HG03175 (cell line): ENCODE results near the gene PRKCB.
A peak's percentile ranks its signal among the peaks of the same experiment; 100 is the strongest.

Experiments
- ATAC-seq: cut with Tn5 transposase; IDR thresholded peaks from one replicate; pipeline ENCODE4 v1.9.1; 2021; ENCODE audit warnings: mild to moderate bottlenecking, moderate library complexity; ENCODE audit not compliant: unreplicated experiment

PRKCB gene

DNA sequence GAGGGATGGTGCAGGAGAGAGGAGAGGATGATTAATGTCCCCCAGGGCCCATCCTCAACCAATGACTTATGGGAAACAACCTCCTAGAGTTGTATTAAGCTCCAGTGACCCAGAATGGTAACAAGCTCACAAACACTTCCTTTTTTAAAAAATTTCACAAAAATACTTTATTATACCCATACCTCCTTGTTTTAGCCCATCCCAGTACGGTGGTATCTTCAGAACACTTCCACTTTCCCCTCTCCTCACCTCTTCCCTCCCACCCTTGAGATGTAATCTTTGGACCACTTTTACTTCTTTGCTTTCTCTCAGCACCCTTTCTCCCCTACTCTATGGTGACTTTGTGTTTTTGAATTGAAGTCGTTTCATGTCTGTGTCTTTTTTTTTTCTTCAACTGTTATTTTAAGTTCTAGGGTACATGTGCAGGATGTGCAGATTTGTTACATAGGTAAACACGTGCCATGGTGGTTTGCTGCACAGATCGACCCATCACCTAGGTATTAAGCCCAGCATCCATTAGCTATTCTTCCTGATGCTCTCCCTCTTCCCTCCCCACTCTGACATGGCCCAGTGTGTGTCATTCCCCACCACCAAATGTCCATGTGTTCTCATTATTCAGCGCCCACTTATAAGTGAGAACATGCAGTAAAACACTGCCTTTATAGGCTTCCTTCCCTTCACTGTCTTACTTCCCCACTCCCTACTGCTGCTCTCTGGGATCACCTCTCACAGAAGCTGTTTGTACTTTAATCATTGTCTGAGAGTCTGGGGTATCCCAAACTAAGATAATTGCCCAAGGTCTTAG lies 124.5 kb downstream of the PRKCB start:
- no peak for ATAC-seq

DNA sequence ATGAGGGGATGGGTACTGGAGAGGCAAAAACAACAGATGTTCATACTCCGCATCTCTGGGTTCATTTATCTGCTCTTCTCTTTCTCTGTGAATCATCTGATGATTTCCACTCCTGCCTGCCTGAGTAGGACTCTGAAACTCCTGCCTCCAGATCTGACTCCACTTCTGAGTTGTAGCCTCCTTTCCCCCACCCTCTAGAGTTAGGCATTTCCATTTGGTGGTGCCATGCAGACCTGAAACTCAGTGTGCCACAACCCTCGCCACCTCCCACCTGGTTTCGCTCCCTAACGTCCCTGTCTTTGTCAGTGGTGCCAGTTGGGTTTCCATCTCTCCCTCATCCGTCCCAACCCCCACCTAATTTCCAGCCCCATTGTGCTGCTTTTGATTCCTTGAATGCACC lies 126.2 kb downstream of the PRKCB start:
- no peak for ATAC-seq

DNA sequence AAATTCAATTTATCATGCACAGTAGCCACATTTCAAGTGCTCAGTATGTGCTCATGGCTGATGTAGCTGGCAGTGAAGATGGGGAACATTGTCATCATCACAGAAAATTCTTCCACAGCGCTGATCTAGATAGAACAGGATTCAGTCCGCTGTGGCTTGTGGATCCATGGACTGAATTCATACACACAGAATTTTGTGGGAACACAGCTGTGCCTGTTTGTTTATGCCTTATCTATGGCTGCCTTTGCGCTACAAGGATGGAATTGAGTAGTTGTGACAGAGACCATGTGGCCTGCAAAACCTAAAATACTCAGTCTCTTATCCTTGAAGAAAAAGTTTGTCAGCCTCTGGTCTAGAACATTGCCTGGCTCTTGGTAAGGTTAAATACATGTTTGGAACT lies 128.4 kb downstream of the PRKCB start:
- ATAC-seq, result no peak

DNA sequence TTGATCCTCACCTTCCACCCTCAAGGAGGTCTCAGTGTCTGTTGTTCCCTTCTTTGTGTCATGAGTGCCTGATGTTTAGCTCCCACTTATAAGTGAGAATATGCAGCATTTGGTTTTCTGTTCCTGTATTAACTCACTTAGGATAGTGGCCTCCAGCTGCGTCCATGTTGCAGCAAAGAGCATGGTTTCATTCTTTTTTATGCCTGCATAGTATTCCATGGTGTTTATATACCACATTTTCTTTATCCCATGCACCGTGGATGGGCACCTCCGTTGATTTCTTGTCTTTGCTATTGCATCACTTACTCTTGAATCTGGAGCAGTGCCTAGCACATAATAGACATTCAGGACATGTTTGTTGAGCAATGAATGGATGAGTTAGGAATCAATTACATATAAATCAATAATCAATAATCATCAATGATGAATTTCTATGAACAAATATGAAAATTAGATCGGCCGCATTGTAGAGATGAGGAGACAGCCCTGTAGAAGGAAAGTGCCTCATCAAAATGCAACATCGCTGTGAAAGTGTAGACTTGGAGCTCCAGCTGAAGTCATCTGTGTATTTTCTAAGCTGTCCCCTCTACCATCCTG lies 129.5 kb downstream of the PRKCB start:
- no peak for ATAC-seq

DNA sequence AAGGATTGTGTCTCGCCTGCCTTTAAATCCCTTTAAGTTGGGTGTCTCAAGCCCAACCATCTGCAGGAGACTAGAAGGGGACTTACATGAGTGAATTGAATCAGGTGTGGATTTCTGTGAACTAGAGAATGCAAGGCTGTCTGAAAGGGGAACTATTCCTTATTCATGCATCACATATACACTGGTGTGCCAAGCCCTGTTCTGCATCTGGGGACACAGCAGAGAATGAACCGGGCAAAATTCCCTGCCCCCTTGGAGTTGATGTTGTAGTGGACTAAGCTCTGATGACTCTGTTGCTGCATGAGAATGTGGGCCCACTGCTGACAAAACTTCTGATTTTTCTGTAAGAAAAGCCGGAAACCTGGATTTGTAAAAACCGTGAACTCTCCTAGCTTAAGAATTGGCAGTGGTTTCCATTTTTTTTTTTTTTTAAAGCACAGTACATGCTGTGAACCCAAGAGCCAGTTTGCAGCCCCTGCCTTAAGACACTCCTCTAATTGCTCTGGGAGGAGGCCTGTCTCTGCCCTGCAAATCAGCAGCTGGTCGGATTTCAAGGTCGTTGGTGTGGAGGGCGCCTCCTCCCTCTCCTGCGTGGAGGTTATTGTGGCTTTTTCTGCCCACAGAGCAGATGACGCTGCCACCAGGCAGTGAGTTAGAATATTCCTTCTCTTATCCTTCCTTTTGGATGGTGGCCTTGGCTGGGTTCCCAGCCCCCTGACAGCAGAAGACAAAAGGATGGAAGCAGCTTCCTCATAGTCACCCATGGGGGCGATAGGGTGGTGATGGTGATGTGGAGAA lies 131.0 kb downstream of the PRKCB start:
- no peak for ATAC-seq

DNA sequence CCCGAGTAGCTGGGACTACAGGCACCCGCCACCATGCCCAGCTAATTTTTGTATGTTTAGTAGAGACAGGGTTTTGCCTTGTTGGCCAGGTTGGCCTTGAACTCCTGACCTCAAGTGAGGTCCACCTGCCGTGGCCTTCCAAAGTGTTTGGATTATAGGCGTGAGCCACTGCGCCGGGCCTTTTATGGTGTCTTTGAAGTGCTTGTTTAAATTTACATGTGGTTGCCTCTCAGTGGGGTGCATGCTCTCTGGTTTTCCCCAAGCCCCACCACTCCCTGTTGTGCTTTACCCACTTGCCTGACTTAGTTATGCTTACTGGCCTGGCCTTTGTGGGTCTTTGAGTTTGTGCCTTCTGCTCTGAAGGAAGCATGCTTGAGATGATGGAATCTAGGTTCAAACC lies 132.0 kb downstream of the PRKCB start:
- ATAC-seq, result no peak

DNA sequence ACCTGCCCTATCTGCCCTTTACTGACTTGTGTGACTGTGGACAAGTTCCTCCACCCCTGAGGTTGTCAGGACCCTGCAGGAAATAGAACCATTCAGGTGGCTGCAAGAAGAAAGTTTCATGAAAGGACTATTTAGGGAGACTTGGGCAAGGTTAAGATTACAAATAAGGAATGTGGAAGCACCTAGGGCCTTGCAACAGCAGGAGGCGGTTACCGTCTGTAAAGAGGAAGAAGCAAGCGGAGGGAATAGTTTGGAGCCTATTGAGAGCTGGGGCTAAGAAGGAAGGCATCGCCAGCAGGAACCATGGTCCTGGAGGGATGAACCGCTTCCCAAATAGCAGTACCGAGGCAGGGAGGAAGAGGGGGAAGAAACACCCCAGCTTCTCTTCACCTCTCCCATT lies 132.4 kb downstream of the PRKCB start:
- no peak for ATAC-seq

DNA sequence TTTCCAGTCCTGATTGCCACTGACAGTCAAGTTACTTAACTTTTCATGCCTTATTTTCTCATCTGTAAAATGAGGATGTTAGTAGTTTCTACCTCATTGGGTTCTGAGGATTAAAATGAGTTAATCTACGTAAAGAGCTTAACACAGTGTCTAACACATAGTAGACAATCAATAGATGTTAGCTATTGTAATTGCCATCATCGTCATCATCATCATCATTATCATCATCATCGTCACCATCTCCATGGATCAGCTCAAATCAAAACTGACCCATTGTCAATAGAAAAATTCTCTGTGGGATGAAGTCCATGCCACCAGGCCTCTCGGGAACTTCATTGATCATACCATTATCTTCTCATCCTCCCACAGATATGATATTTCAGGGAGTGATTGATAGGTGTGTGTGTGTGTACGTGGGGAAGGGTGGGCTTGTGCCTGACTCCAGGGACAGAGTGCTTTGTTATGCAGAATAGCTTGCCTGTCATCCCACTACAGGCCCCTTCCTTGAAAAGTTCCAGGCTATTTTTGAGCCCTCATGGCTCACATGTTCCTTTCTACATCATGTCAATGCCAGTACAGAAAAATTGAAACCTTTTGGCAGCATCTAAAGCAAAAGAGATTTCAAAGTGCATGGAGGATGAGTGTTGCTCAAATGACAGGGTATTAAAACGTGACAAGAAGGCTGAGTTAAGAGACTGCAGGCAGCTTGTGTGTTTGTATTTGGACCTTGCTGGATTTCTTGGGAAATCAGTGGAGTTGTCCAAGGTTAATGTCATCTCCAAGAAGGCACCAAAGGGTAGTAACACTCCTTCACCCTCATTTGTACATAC lies 133.9 kb downstream of the PRKCB start:
- ATAC-seq, result no peak

DNA sequence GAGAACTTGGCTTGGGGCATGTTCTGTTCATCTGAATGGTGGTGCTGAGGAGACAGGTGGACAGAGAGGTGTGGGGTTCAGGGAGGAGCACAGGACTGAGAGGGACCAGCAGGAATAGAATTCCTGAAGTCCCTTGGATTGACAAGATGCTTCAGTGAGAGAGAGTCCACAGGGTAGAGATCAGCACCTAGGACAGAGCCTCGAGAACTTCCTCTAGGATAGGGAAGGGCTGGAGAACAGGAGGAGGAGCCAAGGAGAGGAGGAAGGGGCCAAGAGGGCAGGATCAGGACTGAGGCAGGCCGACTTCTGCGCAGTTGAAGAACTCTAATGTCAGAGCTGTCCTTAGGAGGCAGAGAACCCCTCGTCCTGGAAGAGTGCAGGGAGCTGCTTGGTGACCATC lies 138.4 kb downstream of the PRKCB start:
- ATAC-seq, result no peak

DNA sequence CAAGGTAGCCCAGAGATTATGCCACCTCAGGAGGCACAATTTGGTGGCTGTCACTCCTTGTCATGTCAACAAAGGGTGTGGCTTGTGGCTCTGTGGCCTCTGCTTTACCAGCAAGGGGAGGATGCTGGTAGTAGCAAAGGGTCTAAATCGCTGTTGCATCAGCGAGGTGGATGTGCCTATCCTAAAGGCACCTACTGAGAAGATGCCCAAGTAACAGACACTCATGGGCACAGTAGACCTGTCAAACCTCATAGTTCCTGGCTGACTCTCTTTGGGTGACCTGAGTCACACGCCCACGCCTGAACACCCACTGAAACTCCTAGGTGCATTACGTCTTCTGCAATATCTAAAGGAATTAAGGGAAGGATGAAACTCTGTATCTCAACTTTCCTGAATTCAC lies 139.5 kb downstream of the PRKCB start:
- no peak for ATAC-seq

DNA sequence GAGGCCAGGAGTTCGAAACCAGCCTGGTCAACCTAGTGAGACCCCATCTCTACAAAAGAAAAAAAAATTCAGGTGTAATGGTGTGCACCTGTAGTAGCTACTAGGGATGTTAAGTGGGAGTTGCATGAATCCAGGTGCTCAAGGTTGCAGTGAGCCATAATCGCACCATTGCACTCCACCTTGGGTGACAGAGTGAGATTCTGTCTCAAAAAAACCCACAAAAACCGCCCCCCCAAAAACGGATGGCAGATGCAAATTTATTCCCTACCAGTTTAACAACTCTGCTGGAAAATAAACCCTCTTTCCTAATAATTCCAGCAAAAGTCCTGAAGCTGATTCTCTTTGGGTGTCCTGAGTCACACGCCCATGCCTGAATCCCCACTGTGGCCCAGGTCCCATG lies 140.3 kb downstream of the PRKCB start:
- no peak for ATAC-seq

DNA sequence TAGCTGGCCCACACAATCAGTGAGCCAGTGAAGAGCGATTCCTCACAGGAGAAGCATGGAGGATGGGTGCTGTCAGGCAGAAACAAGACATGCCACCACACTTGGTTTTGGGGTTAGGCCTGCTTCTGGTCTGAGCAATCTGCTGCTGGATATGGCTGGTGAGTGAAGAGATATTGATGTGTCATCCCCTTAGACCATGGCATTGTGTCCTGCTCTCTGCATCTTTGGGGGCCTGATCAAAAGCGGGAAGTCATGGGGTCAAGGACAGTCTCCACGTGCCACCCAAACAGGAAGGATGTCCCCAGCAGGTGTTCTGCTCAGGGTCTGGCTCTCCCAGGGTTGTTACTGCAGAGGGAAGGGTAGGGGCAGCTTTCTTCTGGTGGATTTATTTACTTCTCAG lies 140.7 kb downstream of the PRKCB start:
- ATAC-seq, result no peak

DNA sequence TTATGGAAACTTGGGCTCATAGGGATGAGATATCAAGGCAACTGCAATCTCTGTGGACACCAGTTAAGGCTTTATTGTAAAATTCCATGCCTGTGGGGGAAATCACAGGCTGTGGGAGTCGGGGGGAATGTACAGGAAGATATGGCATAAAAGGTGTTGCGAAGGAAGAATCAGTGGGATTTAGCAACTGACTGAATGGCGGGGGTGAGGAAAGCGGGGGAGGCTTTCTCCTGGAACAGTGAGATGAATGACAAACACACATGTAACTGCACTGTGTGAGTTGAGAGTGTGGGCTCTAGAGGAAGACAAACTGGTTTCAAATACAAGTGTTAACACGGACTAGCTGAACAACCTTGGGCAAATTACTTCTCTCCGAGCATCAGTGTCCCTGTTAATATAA lies 143.7 kb downstream of the PRKCB start:
- ATAC-seq, result no peak

DNA sequence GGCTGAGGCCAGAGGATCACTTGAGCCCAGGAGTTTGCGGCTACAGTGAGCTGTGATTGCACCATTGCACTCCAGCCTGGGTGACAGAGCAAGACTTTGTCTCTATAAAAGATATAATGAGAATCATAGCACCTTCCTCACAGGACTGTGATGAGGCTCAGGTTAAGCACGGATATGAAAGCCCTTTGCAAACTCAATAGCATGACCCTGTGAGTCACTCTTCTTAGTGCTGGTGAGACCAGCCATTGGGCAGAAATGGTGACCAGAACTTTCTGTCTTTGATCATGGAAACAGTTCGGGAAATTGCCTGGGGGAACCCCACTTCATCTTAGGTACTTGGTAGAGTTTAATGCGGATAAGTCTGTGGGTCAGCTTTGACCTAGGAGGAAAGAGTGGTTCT lies 144.2 kb downstream of the PRKCB start:
- no peak for ATAC-seq

DNA sequence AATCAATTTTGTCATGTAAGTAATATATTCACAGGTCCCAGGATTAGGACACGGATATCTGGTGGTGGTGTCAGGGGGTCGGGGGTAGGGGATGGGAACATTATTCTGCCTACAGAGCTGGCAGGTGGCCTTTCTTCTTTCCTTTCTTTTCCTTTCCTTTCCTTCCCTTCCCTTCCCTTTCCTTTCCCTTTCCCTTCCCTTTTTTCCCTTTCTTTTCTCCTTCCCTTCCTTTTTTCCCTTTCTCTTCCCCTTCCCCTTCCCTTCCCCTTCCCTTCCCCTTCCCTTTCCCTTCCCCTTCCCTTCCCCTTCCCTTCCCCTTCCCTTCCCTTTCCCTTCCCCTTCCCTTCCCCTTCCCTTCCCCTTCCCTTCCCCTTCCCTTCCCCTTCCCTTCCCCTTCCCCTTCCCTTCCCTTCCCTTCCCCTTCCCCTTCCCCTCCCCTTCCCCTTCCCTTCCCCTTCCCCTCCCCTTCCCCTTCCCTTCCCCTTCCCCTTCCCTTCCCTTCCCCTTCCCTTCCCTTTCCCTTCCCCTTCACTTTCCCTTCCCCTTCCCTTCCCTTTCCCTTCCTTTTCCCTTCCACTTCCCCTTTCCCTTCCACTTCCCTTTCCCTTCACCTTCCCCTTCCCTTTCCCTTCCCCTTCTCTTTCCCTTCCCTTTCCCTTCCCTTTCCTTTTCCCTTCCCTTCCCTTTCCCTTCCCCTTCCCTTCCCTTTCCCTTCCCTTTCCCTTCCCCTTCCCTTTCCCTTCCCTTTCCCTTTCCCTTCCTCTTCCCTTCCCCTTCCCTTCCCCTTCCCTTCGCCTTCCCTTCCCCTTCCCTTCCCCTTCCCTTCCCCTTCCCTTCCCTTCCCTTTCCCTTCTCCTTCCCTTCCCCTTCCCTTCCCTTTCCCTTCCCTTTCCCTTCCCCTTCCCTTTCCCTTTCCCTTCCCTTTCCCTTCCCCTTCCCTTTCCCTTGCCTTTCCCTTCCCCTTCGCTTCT lies 145.9 kb downstream of the PRKCB start:
- ATAC-seq, result no peak

DNA sequence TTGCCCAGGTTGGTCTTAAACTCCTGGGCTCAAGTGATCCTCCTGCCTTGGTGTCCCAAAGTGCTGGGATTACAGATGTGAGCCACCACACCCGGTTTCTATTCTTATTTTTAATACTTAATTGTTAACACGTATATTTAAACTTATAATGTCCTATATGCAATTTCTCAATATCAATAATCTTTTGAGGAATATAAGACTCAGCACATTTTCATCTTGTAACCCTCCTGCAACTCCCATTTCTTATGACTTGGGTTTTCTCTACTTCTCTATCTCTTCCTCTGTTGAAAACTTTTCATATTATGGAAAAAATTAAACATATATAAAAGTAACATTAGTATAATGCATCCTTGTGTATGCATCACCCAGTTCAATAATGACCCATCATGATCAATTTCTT lies 150.7 kb downstream of the PRKCB start:
- no peak for ATAC-seq

DNA sequence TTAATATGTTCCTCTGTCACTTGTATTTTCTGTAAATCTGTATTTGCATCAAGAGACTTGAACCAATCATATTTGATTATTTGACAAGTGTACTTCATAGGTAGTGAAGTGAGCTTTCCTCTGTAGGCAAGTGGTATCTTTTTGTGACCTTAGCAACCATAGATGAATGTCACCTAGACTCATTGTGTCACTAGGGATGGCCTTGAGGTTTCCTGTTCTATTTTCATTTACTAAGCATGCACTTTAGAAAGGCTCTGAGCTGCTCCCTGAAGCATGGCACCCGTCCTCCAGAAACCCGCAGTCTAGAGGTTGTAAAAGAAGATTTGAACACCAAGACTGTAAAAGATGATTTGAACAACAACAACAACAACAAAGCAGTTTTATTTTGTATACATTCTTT lies 151.7 kb downstream of the PRKCB start:
- ATAC-seq, result peak; percentile 98

DNA sequence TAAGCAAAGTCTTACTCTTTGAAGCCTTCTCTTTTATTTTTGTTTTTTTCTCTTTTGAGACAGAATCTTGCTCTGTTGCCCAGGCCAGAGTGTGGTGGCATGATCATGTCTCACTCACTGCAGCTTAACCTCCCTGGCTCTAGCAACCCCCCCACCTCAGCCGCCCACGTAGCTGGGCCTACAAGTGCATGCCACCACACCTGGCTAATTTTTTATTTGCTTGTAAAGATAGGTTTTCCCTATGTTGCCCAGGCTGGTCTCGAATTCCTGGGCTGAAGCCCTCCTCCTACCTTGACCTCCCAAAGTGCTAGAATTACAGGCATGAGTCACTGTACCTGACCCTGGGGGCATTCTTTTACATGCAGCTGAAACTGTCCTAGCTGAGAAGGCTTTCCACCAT lies 154.7 kb downstream of the PRKCB start:
- ATAC-seq, result no peak

DNA sequence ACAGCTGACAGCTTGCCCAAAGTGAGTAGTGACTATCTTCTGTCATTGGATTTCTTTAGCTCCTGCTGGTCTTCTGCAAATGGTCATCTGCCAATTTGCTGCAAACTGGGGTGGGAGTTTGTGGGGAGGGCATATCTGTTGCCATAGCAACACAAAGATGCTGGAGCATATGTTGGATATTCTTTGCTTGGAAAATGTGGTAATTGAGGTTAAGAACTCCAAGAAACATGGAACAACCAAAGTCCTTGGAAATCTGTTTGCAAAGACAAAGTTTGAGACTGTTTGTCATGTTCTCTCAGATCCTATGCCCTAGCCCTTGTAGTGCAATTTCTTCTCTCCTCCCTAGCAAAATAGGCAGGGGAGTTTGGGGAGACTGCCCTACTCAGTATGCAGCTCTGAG lies 155.3 kb downstream of the PRKCB start:
- no peak for ATAC-seq

DNA sequence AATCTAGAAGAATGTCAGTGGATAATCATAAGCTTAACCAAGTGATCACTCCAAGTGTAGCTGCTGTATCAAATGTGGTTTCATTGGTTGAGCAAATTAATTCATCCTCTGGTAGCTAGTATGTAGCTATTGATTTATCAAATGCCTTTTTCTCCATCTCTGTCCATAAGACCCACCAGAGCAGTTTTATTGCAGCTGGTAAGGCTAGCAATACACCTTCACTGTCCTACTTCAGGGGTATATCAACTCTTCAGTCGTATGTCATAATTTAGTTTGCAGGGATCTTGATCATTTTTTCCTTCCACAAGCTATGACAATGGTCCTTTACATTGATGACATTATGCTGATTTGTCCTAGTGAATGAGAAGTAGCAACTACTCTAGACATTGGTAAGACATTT lies 158.8 kb downstream of the PRKCB start:
- ATAC-seq, result no peak
